Subcutaneous adipose tissue (tissue), 4 donors: ENCODE data around the gene ADAP2. TPM values are rescaled to one million over a fixed set of nuclear protein-coding genes. Genes with fewer than 3 reads are reported as not detected.

Experiments
- total RNA-seq, 4 donors: library from RNA; depleted of rRNA; stranded (reverse); fragments of >200 nt; gene quantifications; one replicate each; pipeline ENCODE4 v1.1.0, GENCODE V29; 2016
- TF ChIP-seq, protein P1 (sequence below): fragments of 450-650 bp; IDR thresholded peaks from one replicate; pipeline ENCODE4 v1.5.1; 2016; ENCODE audit warnings: low read depth, mild to moderate bottlenecking, control low read depth, antibody characterized with exemption, moderate library complexity

Gene ADAP2
- total RNA-seq, 4 donors from 2014 or later: 26.6 to 86.9 (median 44.4) TPM

DNA sequence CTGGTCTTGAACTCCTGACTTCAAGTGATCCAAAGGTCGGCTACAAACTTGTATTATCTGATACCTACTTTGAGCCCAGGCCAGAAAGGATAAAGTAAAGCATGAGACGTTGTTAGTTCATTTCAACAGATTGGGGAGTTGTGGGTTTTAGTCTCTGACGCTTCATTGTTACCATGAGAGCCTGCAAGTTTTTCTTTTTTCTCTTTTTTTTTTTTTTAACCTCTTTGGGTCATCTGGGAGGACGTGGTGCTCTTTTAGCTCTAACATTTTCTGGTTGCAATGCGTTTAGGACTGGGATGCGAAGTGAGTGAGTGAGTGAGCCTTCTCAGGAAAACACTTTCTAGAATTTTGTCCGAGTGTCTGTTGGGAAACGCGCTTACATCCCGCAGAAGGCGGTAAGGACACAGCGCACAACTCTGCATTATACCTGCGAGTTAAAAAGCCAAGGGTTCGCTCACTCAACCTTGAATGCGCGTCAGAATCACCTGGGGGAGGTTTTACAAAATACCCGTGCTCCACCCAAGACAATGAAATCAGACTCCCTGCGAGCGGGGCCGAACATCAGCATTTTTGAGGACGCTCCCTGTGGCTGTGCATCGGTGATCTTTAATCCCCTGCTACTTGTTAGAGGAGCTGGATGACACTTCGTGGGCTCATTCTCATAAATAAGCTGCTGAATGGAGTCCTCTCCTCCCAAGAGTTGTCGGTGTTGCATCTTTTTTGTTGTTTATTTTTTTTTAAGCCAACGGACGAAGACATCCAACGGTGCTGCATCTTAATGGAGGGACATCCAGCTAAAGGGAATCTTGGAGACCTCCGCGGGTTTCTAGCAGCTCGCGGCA is 48.5 kb downstream of the ADAP2 start:
- TF ChIP-seq, protein P1, sequence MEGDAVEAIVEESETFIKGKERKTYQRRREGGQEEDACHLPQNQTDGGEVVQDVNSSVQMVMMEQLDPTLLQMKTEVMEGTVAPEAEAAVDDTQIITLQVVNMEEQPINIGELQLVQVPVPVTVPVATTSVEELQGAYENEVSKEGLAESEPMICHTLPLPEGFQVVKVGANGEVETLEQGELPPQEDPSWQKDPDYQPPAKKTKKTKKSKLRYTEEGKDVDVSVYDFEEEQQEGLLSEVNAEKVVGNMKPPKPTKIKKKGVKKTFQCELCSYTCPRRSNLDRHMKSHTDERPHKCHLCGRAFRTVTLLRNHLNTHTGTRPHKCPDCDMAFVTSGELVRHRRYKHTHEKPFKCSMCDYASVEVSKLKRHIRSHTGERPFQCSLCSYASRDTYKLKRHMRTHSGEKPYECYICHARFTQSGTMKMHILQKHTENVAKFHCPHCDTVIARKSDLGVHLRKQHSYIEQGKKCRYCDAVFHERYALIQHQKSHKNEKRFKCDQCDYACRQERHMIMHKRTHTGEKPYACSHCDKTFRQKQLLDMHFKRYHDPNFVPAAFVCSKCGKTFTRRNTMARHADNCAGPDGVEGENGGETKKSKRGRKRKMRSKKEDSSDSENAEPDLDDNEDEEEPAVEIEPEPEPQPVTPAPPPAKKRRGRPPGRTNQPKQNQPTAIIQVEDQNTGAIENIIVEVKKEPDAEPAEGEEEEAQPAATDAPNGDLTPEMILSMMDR: no peak

DNA sequence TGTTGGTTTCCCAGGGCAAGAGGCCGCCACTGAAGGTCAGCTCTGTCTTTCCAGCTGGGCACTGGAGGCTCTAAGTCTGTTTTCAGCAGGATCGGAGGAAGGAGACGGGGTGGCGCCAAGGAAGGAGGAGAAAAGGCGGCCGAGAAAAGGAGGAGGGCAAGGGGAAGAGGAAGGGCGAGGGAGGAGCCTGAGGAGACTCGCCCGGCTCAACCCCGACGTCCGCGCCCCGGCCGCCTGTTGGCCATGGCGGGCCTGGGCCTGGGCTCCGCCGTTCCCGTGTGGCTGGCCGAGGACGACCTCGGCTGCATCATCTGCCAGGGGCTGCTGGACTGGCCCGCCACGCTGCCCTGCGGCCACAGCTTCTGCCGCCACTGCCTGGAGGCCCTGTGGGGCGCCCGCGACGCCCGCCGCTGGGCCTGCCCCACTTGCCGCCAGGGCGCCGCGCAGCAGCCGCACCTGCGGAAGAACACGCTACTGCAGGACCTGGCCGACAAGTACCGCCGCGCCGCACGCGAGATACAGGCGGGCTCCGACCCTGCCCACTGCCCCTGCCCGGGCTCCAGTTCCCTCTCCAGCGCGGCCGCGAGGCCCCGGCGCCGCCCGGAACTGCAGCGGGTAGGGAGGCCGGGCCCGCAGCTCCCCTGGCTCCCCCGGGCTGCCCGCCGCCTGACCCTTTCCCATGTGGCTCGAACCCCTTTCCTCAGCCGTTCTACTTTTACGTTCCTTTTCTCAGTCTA is 49.3 kb downstream of the ADAP2 start, which contains the start of gene RNF135:
Gene RNF135 (plus strand): TSS at position 209 of the 737 bp plus-strand sequence. CDS start 35 bp downstream, at position 244.
- TF ChIP-seq, protein P1: no peak

DNA sequence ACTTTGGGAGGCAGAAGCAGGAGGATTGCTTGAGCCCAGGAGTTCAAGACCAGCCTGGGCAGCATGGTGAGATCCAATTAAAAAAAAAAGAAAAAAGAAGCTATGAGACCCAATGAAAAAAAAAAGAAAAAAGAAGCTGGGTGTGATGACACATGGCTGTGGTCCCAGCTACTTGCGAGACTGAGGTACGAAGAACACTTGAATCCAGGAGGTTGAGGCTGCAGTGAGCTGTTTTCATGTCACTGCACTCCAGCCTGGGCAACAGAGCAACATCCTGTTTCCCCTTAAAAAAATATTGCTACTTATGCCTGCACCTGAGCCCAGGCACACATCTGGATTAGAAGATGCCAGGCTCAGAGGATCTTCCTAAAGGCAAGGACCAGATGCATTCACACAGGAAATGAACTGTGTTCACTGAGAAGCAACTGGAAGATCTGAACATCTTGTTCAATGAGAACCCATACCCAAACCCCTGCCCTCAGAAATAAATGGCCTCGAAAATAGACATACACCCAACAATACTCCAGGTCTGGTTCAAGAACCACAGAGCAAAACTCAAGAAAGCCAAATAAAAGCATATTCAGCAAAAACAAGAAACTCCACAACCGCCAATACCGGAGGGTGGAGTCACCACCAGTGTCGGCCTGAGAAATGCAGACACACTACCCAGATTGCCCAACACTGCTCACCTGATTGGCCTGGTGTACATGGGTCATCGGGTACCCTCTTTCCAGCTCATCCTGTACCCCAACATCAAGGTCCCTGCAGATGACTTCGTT is 53.5 kb downstream of the ADAP2 start:
- TF ChIP-seq, protein P1: no peak

GRCh38 chr17:30981531-30982519 is 60.1 kb downstream of the ADAP2 start:
- TF ChIP-seq, protein P1: no peak

DNA sequence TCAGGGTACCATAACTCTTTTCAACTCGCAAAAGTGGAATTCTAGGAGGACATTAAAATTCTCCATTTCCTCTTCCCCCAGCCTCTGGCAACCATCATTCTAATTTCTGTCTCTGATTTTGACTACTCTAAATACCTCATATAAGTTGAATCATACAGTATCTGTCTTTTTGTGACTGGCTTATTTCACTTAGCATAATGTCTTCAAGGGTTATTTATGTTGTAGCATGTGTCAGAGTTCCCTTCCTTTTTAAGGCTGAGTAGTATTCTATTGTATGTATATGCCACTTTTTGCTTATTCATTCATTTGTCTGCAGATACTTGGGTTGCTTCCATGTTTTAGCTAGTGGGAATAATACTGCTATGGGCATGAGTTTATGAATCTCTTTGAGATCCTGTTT is 61.1 kb downstream of the ADAP2 start:
- TF ChIP-seq, protein P1: no peak

DNA sequence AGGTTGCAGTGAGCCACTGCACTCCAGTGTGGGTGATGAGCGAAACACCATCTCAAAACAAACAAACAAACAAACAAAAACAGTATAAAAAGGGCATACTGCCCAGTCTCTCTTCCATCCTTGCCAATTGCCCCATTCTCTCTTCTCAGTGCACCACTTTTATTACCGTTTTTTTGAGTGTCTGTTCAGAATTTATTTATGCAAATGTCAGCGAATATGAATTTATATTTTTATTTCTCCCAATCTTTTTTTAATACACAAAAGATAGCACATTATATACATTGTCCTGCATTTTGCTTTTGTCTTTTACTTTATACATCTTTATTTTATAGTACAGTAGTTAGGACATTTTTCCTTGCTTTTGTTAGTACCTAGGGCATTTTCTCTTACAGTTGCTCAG is 68.7 kb downstream of the ADAP2 start:
- TF ChIP-seq, protein P1: no peak
